Liver (tissue), 9 donors: ENCODE measurements around the gene POGZ. TPM values are rescaled to one million over a fixed set of nuclear protein-coding genes. Genes with fewer than 3 reads are reported as not detected.

Source experiments
- DNase-seq: peaks from one replicate; pipeline ENCODE4 v3.0.0-alpha.2; 2017; ENCODE audit warnings: low spot score
- H3K27ac ChIP-seq, 2 donors: one replicate each; pipeline ENCODE4 v1.7.0; 2013; ENCODE audit warnings: inconsistent platforms in 2 of 2, low read length in 2 of 2, control low read depth in 1 of 2, low read depth in 1 of 2, mild to moderate bottlenecking in 1 of 2
- H3K27me3 ChIP-seq, 4 donors: one replicate each; pipeline versions ENCODE4 v1.6.1 to v1.7.0; 2013; ENCODE audit warnings: low read length in 3 of 4, inconsistent platforms in 1 of 4, mild to moderate bottlenecking in 1 of 4, moderate library complexity in 1 of 4; ENCODE audit not compliant: control insufficient read depth in 4 of 4, insufficient read depth in 4 of 4
- H3K36me3 ChIP-seq, 4 donors: one replicate each; pipeline versions ENCODE4 v1.6.1 to v1.7.0; 2013; ENCODE audit warnings: low read length in 3 of 4, mild to moderate bottlenecking in 3 of 4, low read depth in 1 of 4, moderate library complexity in 1 of 4; ENCODE audit not compliant: control insufficient read depth in 4 of 4, insufficient read depth in 3 of 4
- H3K4me1 ChIP-seq, 4 donors: one replicate each; pipeline versions ENCODE4 v1.6.1 to v1.7.0; 2013; ENCODE audit warnings: low read length in 3 of 4, mild to moderate bottlenecking in 3 of 4, moderate library complexity in 1 of 4; ENCODE audit not compliant: control insufficient read depth in 4 of 4, insufficient read depth in 4 of 4
- H3K4me3 ChIP-seq, 3 donors: one replicate each; pipeline versions ENCODE4 v1.6.1 to v1.7.0; 2013; ENCODE audit warnings: low read length in 3 of 3, control low read depth in 1 of 3, low read depth in 1 of 3, mild to moderate bottlenecking in 1 of 3
- H3K9ac ChIP-seq, 2 donors: one replicate each; pipeline ENCODE4 v1.7.0; 2013; ENCODE audit warnings: low read length in 2 of 2, mild to moderate bottlenecking in 2 of 2, moderate library complexity in 2 of 2, control low read depth in 1 of 2, low read depth in 1 of 2
- H3K9me3 ChIP-seq, 4 donors: one replicate each; pipeline versions ENCODE4 v1.6.1 to v1.7.0; 2013; ENCODE audit warnings: low read length in 3 of 4; ENCODE audit not compliant: control insufficient read depth in 4 of 4
- ATF3 ChIP-seq: IDR thresholded peaks from 2 replicates; pipeline ENCODE4 v1.6.1; 2016; ENCODE audit warnings: antibody characterized with exemption
- CTCF ChIP-seq: fragments of 150-350 bp; IDR thresholded peaks from 2 replicates; pipeline ENCODE4 v1.5.1; 2017; ENCODE audit warnings: improper control_type of control experiment, low read depth, low read length; ENCODE audit not compliant: missing input control
- EGR1 ChIP-seq, 2 donors: IDR thresholded peaks; 2 replicates each; pipeline ENCODE4 v1.6.1; 2016 to 2018; ENCODE audit warnings: antibody characterized with exemption in 2 of 2, low read depth in 2 of 2
- FOXA1 ChIP-seq: IDR thresholded peaks from 2 replicates; pipeline ENCODE4 v1.6.1; 2016; ENCODE audit warnings: antibody characterized with exemption
- FOXA2 ChIP-seq: IDR thresholded peaks from 2 replicates; pipeline ENCODE4 v1.6.1; 2016; ENCODE audit warnings: antibody characterized with exemption
- GABPA ChIP-seq, 2 donors: IDR thresholded peaks in 1 of 2; conservative IDR thresholded peaks in 1 of 2; 2 replicates each; pipeline ENCODE4 v1.6.1; 2016; ENCODE audit warnings: antibody characterized with exemption in 2 of 2, mild to moderate bottlenecking in 1 of 2, moderate library complexity in 1 of 2
- HNF4A ChIP-seq, 2 donors: conservative IDR thresholded peaks; 2 replicates each; pipeline ENCODE4 v1.6.1; 2016; ENCODE audit warnings: antibody characterized with exemption in 2 of 2, mild to moderate bottlenecking in 2 of 2
- HNF4G ChIP-seq: IDR thresholded peaks from 2 replicates; pipeline ENCODE4 v1.6.1; 2016; ENCODE audit warnings: antibody characterized with exemption
- JUND ChIP-seq, 2 donors: IDR thresholded peaks; 2 replicates each; pipeline ENCODE4 v1.6.1; 2016; ENCODE audit warnings: antibody characterized with exemption in 2 of 2
- MAX ChIP-seq: IDR thresholded peaks from 2 replicates; pipeline ENCODE4 v1.6.1; 2016; ENCODE audit warnings: antibody characterized with exemption
- NR2F2 ChIP-seq: IDR thresholded peaks from 2 replicates; pipeline ENCODE4 v1.6.1; 2016; ENCODE audit warnings: antibody characterized with exemption
- RAD21 ChIP-seq, 2 donors: IDR thresholded peaks; 2 replicates each; pipeline ENCODE4 v1.6.1; 2016; ENCODE audit warnings: antibody characterized with exemption in 2 of 2, mild to moderate bottlenecking in 2 of 2
- REST ChIP-seq: IDR thresholded peaks from 2 replicates; pipeline ENCODE4 v1.6.1; 2016; ENCODE audit warnings: antibody characterized with exemption, mild to moderate bottlenecking
- RXRA ChIP-seq, 2 donors: IDR thresholded peaks; 2 replicates each; pipeline ENCODE4 v1.6.1; 2017 to 2018; ENCODE audit warnings: antibody characterized with exemption in 2 of 2, mild to moderate bottlenecking in 1 of 2
- SP1 ChIP-seq: IDR thresholded peaks from 2 replicates; pipeline ENCODE4 v1.6.1; 2018; ENCODE audit warnings: antibody characterized with exemption, mild to moderate bottlenecking
- TAF1 ChIP-seq: conservative IDR thresholded peaks from 2 replicates; pipeline ENCODE4 v1.6.1; 2016; ENCODE audit warnings: antibody characterized with exemption, mild to moderate bottlenecking
- YY1 ChIP-seq: IDR thresholded peaks from 2 replicates; pipeline ENCODE4 v1.6.1; 2016; ENCODE audit warnings: antibody characterized with exemption, mild to moderate bottlenecking
- ZBTB33 ChIP-seq: IDR thresholded peaks from 2 replicates; pipeline ENCODE4 v1.6.1; 2016; ENCODE audit warnings: antibody characterized with exemption
- WGBS: extraction: QIAGEN DNeasy Blood & Tissue Kit; methylation state at CpG from one replicate; pipeline ENCODE4 v1.1.7; 2013; 5-methylcytosine and 5-hydroxymethylcytosine counted together
- polyA plus RNA-seq, 2 donors: library from polyadenylated mRNA; stranded (reverse) in 1 of 2; unstranded in 1 of 2; fragments of 200-250 nt in 1 of 2; fragments of >200 nt in 1 of 2; fragmentation: Nextera tagmentation in 1 of 2; extraction: Ambion mirVana in 1 of 2; gene quantifications; one replicate each; pipeline versions ENCODE4 v1.2.1 to v1.2.3, GENCODE V29; 2013 to 2015
- total RNA-seq, 2 donors: library from RNA; depleted of rRNA; stranded (reverse); fragments of >200 nt; gene quantifications; one replicate each; pipeline ENCODE4 v1.2.3, GENCODE V29; 2014
- donor health status: healthy.
- donor health status: healthy.
- donor health status: healthy.
- donor health status: healthy.
- donor health status: healthy.

POGZ gene
- total and polyA plus RNA-seq, 4 donors, result 7.7 to 30.1 (median 17.3) TPM

- TF ChIP-seq FOXA2 (peak; percentile 51), NR2F2 (peak; percentile 66), EGR1 (IDR thresholded peaks at IDR 0.05; ENCODE audit: low read depth in 2 of 2) (peak in 1 of 2 donors; percentile 42), ZBTB33 (no peak), RXRA (IDR thresholded peaks at IDR 0.05) (peak; percentile 77 to 79)
Measured at GRCh38 chr1:151372058-151372934, 87.0 kb downstream of the POGZ start, which contains the start of gene SELENBP1 (continued).

- peaks cover under 1 to 4% (median 4%) of the 10 kb centered on the region in 4 donors for H3K36me3 ChIP-seq
- peak; percentile 88 for DNase-seq
- H3K9ac ChIP-seq, result peak overlapping the region; percentile 70 to 91
- H3K9me3 ChIP-seq, result no peaks in the 10 kb centered on the region
- TF ChIP-seq TAF1 (no peak), YY1 (no peak), HNF4A (conservative IDR thresholded peaks at IDR 0.05) (peak; percentile 35 to 45), FOXA1 (peak; percentile 9), RXRA (IDR thresholded peaks at IDR 0.05) (peak; percentile 52 to 62), MAX (no peak), EGR1 (IDR thresholded peaks at IDR 0.05; ENCODE audit: low read depth in 2 of 2) (no peak), JUND (IDR thresholded peaks at IDR 0.05) (no peak), GABPA (IDR thresholded peaks at IDR 0.05 in 1 of 2, conservative IDR thresholded peaks at IDR 0.05 in 1 of 2) (no peak), ATF3 (no peak), SP1 (no peak), RAD21 (IDR thresholded peaks at IDR 0.05) (no peak), ZBTB33 (no peak), NR2F2 (peak; percentile 12), FOXA2 (peak; percentile 70), REST (peak; percentile 28), CTCF (no peak), HNF4G (no peak)
- peaks cover 18 to 53% (median 45%) of the 10 kb centered on the region in 4 donors for H3K4me1 ChIP-seq
- no peaks in the 10 kb centered on the region for H3K27me3 ChIP-seq
- peak overlapping the region; percentile 67 to 77 (median 76) for H3K4me3 ChIP-seq
- H3K27ac ChIP-seq, result peak overlapping the region; percentile 85 to 86
- WGBS, result 11% methylated on average over 9 of the region's 9 CpGs
Measured at GRCh38 chr1:151371370-151372057, 87.8 kb downstream of the POGZ start.
